ENCODE measurements around the gene SNTG2. TPM values are rescaled to one million over a fixed set of nuclear protein-coding genes. Genes with fewer than 3 reads are reported as not detected.

SNTG2 gene
- total RNA-seq, 4 donors from 2014 or later, result 1.9 to 14.0 (median 6.7) TPM

GRCh38 chr2:1156531-1156930 lies 205.9 kb downstream of the SNTG2 start:
- ATAC-seq (ENCODE audit: low FRiP score) (no peak), DNase-seq (ENCODE audit: low spot score) (no peak)
- TF ChIP-seq, protein P1, sequence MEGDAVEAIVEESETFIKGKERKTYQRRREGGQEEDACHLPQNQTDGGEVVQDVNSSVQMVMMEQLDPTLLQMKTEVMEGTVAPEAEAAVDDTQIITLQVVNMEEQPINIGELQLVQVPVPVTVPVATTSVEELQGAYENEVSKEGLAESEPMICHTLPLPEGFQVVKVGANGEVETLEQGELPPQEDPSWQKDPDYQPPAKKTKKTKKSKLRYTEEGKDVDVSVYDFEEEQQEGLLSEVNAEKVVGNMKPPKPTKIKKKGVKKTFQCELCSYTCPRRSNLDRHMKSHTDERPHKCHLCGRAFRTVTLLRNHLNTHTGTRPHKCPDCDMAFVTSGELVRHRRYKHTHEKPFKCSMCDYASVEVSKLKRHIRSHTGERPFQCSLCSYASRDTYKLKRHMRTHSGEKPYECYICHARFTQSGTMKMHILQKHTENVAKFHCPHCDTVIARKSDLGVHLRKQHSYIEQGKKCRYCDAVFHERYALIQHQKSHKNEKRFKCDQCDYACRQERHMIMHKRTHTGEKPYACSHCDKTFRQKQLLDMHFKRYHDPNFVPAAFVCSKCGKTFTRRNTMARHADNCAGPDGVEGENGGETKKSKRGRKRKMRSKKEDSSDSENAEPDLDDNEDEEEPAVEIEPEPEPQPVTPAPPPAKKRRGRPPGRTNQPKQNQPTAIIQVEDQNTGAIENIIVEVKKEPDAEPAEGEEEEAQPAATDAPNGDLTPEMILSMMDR (IDR thresholded peaks at IDR 0.05), result no peak

GRCh38 chr2:1157107-1157506 lies 206.5 kb downstream of the SNTG2 start:
- ATAC-seq (ENCODE audit: low FRiP score), result no peak
- TF ChIP-seq, protein P1 (IDR thresholded peaks at IDR 0.05), result no peak
- no peak for DNase-seq (ENCODE audit: low spot score)

- TF ChIP-seq, protein P1 (IDR thresholded peaks at IDR 0.05), result no peak
- ATAC-seq (ENCODE audit: low FRiP score), result no peak
- DNase-seq (ENCODE audit: low spot score), result no peak
Measured at GRCh38 chr2:1159013-1159412, 208.4 kb downstream of the SNTG2 start.

DNA sequence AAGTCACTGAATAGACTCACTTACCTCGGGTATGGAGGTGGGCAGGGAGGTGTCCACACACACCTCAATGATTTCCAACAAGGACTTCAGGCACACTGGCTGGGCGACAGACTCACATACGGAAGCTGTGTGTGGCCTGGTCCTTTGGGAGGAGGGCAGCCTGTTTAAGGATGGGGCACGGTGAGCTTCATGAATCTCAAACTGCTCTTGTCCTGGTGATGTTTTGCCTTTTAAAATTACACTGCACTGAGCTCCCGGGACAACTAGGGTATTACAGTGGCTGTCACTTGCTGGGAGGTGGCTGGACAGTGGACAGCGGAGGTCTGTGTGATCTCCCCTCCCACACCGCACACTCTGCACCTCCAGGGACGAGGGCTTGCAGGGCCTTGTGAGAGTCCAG lies 211.6 kb downstream of the SNTG2 start:
- ATAC-seq (ENCODE audit: low FRiP score) (no peak), DNase-seq (ENCODE audit: low spot score) (no peak)
- TF ChIP-seq, protein P1 (IDR thresholded peaks at IDR 0.05), result no peak

DNA sequence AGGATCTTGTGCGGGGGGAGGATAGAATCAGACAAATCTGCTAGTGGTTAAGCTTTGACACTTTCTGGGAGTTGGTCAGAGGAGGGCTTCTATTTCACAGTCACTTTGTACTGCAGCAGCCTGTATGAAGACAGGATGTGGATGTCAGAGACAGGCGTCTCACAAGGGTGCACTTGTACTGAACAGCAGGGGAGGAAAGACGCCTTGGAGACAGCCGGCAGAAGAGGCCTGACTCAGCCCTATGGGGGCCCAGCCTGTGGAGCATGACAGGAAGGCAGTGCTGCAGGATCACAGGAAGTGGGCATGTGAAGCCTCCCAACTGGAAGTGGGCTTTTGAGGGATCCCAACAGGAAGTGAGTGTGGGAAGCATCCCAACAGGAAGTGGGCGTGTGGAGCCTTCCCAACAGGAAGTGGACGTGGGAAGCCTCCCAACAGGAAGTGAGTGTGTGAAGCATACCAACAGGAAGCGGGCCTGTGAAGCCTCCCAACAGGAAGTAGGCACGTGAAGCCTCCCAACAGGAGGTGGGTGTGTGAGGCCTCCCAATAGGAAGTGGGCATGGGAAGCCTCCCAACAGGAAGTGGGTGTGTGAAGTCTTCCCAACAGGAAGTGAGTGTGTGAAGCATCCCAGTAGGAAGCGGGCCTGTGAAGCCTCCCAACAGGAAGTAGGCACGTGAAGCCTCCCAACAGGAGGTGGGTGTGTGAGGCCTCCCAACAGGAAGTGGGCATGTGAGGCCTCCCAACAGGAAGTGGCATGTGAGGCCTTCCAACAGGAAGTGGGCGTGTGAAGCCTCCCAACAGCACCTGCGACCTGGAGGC lies 212.3 kb downstream of the SNTG2 start:
- TF ChIP-seq, protein P1 (IDR thresholded peaks at IDR 0.05), result no peak
- DNase-seq (ENCODE audit: low spot score) (no peak), ATAC-seq (ENCODE audit: low FRiP score) (no peak)

DNA sequence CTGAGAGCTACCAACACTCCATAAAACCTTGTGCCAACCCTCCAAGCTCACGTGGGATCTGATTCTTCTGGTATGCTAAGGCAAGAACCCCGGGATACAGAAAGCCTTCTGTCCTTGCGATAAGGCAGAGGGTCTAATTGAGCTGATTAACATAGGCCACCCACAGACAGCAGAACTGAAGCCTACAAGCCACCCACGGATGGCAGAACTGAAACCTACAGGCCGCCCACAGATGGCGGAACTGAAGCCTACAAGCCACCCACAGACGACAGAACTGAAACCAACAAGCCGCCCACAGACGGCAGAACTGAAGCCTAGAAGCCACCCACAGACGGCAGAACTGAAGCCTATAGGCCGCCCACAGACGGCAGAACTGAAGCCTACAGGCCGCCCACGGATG lies 216.3 kb downstream of the SNTG2 start:
- ATAC-seq (ENCODE audit: low FRiP score), result no peak
- TF ChIP-seq, protein P1 (IDR thresholded peaks at IDR 0.05), result no peak

DNA sequence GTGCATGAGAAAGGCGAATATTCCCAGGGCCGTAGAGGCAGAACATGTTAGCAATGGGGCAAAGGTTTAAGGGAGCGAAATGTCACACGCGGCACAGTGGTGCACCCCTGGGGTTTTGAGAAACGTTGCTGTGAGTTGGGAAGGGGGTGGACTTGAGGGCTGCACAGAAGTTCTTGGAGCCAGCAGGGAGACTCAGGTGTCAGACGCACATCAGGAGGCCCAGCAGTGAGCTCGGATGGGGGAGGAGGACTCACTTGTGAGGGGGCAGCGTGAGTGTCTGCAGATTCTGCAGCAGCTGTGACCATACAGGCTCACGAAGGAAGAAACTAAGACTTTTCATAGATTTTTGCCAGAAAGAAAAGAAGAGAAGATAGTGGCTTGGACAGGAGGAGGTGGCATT lies 218.2 kb downstream of the SNTG2 start:
- TF ChIP-seq, protein P1 (IDR thresholded peaks at IDR 0.05), result no peak
- no peak for ATAC-seq (ENCODE audit: low FRiP score)
- DNase-seq (ENCODE audit: low spot score), result no peak

More for the DNA sequence above, 216.3 kb downstream of the SNTG2 start:
- no peak for DNase-seq (ENCODE audit: low spot score)

All from omental fat pad (tissue), 4 donors.